HG03060 (cell line): ENCODE data around the gene SCN11A.

Source experiments
- ATAC-seq: cut with Tn5 transposase; IDR thresholded peaks from one replicate; pipeline ENCODE4 v1.9.1; 2021; ENCODE audit warnings: low read depth, moderate number of reproducible peaks; ENCODE audit not compliant: unreplicated experiment

Gene SCN11A

DNA sequence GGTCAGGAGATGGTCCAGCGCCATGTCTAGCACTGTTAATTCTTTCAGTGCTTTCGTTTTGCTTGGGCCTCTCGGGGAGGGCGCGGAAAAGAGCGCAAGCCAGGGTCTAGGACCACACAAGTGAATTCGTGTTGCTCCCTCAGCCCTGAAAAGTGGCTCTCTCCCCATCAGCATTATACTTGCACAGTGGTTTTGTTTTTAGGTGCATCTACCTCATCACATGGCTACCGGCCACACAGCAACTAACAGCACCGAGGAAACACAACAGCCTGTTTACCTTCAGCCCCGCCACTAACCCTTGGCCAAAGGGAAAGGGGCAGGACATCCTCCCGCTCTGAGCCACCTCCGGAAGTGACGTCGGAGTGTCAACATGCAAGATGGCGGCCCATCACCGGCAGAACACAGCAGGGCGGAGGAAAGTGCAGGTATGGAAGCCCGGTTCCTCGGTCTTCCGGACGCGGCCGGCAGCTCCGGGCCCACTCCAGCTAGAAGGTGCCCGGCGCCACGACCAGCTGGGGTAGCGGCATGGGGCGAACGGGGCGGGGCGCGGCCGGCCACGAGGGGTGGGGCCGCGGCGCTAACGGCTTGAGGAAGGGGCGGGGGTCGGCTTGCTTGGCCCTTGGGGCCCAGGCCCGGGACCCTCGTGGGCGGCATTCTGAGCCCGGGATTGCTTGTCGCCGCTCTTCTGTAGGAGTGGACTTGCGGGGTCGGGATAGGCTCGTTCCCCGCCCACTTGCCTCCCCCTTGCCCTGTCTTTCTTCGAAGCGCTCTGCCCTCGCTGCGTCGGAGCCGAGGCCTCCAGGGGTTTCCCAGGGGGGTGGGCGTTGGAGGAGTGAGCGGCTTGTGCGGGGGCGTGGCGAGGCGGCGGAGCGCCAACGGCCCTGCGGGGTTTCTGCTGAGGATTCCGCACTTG is at the start of gene SCN11A, which contains the start of gene WDR48:
TSS of gene SCN11A (minus strand) at position 296 of the 913 bp plus-strand sequence. CDS start 101,582 bp downstream, outside the sequence.
TSS of gene WDR48 (plus strand) at position 368 of the 913 bp plus-strand sequence. CDS start at position 378, 10 bp downstream.
- peak; percentile 90 for ATAC-seq

DNA sequence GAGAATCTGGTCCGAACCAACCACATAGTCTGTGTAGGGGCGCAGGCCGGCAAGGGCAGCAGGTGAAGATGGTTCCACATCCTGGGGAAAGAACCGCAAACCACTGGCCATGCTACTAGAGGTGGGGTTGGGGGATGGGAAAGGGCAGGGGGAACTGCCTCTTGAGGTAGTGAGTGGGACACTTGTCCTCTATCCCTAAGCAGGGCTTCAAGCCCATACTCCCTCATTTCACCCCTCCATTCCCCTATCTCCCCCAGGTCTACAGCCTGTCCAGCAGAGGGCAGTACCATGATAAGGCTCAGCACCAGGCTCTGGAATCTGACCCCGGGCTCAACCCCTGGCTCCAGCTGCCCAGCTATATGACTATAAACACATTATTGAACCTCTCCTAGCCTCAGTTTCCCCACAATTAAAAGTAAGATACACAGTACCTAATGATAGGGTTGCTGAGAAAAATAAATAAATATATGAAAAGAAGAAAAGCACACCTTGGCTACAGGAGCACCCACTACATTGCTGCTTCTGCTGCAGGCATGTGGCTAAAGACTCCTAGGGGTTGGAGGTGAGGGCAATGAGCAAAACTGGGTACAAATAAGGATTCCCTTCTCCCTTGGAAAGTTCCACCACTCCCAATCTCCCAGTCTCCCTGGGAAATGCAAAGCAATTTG is 49.4 kb upstream of the SCN11A start:
- ATAC-seq, result no peak

DNA sequence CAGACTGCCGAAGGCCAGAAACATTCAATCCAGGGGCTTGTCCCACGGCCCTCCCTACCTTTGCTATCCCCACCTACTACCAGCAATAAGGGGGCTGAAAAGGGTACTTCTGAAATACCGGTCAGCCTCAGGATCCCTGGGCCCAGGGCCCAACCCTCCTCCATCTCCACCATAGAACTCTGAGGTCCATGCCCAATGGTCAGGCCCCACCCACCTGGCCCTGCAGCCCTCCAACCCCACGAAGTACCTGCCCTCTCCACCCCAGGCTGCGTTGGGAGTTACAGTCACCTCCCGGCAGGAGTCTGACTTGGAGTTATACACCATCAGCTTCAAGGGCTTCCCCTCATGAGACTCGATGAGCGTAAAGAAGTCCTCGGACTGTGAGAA is 48.7 kb upstream of the SCN11A start:
- no peak for ATAC-seq

DNA sequence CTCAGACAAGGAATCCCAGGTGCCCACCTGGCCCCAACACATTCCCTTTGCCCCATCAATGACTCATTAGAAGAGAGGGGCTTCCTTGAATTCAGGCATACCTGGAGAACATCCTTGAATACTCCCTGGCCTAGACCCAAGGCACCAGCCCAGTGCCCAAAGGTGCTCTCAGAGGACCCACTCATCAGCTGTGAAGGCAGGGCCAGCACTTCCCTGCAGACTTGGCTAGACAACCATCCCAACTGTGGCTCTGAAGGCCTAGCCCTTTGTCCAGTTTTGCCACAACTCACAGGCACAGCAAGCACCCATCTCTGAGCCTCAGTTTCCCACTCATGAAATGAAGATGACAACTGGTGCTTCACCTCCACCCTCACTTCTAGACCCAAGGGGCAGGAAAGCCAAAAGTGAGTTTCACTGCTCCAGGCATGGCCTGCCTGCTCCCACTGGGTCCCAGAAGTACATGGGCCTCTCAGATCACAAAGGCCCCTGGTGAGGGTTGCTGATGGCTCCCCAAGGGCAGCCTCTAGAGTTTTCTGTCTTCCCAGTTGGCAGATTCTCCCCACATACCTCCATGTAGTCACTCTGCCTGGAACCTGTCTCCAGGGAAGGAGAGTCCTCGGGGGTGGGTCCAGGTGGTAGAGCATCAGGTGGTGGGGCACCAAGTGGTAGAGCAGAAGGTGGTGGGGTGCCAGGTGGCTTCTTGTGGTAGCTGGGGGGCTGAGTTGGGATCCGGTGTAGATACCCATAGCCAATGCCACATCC is 48.2 kb upstream of the SCN11A start:
- no peak for ATAC-seq

DNA sequence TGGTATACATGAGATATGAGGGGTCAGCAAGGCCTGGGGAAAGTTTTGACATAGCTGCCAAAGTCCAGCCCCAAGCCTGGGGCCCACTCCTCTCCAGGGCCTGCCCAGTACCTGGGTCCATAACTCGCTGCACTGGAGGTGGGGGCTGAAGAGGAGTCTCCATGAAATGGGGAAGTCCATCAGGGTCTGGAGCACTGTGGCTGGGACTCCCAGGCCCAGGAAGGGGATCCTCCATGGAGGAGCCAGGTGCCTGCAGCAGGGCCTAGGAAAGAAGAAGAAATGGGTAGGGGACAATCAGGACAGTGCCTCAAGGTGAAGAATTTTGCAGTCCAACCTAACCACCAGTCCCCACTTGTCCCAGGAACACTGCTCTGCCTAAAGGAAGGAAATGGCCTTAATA is 47.5 kb upstream of the SCN11A start:
- ATAC-seq, result no peak

DNA sequence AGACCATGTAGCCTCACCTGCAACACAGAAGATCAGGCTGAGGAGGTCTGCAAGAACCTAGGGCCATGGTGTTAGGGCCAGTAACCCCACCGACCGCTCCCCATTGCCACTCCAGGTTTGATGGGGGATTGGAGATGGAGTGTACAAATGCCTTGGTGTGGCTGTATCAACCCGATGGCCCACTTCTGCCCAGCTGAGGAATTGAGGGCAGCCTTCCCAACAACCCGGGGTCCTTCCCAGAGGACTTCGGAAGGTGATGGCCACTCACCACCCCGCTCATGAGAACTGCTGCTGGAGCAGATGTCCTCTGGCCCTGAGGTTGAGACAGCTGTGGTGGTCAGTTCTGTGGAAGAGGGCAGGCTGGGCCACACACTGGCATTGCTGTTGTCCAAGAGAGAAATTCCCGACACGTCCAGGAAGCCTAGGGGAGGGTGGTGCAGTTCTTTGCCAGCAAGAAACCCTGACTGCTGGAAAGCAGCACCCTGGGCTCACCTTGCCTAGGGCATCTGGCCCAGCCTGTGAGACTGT is 46.8 kb upstream of the SCN11A start:
- ATAC-seq, result no peak

DNA sequence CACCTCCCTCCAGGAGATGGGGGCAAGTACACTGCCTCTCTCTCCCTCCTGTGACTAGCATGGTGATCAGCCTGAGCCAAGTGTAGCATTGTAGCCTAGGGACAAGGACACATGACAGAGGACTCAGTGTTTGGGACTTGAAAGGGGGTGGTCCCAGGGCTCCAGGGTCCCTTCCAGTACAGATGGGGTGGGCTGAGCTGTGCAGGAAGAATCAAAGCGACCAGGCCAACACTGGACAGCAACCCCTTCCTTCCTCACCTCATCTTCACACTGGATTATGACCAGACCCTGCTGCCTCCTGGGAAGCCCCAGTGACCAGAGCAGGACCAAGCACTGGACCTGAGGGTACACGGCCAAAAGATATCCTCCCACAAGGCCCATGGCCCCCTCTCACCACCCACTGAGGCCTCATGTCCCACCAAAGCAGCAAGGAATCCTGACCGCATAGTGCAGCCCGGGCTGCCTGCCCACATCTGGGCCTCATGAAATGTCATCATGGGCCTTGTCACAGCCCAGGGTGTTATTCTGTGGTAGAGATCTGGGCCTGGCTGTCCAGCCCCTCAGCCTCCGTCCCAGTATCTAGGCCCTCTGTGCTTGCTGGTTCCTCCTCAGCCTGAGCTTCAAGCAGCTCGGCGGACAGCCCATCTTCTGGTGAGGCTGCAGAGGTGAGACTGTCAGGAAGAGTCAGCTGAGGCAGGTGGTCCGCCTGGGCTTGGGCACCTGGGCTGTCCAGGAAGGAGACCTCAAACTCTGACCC is 46.1 kb upstream of the SCN11A start:
- no peak for ATAC-seq

DNA sequence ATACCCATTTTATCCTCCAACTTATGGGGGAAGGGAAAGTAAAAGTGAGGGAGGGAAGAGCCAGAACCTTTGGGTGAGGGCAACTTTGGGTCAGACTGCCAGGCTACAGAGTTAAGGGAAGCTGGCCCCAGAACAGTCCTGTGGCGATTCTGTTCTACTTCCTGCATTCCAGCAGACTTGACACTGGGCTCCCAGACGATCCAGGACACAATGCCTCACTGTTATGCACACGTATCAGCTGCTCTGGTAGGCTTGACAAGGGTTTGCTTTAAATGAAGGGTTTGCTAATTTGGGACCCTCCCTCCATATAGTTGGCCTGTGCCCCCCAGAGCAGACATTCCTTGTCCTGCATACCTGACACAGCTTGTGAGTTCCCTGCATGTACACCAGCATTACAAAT is 45.0 kb upstream of the SCN11A start:
- ATAC-seq, result no peak

DNA sequence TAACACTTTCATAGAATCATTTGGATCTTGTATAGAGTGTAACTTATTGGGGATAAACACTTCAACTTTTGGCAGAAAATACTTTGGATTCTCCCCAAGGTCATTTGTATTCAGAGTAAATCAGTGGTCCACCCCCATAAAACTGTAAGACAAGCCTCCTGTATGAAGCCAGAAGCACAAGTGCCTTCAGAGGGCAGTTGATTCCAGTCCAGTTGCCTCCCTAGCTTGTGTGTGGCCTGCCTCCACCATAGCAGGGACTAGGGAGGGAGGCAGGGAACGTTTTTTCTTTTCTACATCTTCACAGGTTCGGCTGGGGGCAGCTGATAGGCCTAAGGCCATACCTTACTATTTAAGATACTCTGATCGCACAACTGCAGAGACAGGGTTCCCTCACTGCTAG is 44.0 kb upstream of the SCN11A start:
- ATAC-seq, result no peak

DNA sequence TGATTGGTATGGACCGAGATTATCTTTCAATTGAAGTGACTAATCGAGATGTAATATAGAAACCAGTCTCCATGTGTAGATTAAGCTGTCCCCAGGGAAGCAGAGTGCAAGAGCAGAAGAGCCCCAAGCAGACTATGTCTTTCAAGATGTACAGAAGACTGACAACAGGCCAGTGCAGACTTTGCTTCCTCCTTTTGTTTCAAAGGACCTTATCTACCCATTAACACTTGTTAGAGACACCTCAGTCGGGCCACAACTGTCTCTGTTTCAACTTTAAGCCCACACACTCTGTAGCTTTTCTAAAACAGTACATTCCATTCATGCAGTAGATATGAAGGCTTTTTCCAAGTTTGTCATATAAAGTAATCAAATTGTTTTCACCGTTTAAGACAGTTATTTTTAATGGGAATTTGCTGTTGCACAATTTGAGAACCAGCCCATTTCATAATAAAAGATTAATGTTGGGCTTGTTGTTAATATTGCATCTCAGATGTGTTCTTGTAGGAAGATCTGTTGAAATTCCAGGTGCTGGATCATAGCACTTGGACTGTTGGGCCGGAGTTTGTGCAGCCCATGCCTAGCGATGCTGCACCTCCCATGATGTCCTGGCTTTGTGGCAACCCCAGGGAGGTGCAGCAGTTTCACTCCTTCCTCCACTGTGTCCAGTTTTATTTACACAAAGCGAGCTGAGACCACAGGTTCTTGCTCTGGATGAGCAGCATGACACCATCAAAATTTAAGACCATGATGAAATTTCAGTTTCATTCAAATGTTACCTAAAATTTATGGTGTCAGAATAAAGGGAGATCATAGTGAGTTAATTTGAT is 43.3 kb upstream of the SCN11A start:
- ATAC-seq, result no peak

DNA sequence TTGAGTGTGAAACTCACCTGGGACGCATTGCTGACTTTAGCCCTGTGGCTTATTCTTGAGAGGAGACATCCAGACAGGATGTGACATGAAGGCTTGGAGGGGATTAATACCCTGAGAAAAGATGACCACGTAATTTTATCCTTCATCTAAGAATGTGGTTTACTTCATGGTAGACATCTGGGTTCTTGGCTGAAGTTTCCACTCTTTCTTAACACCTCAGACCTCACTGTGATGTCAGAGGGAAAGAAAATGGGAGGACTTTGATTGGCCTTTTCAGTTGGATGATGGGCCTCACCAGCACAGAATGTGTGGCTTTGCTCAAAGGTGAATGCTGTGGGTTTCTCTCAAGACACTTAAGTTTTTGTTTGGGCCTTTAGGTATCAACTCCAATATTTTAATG is 39.2 kb upstream of the SCN11A start:
- ATAC-seq, result no peak

DNA sequence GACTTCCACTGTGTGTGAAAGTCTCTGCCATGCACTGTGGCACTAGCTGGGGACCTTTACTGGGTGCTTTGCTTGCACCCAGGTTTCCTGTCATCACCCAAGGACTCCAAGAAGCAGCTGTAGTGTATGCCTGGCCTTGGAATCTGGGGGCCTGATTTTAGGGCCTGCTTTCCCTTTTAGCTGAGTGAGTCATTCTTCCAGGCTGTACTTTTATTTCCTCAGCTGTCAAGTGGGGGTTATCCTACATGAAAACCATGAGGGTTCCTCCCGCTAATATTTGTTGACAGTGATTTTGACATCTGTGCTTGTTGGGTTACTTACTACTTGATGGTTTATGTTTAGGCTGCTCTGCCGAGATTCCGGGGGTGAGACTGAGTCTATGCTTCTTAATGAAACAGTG is 37.1 kb upstream of the SCN11A start:
- no peak for ATAC-seq

DNA sequence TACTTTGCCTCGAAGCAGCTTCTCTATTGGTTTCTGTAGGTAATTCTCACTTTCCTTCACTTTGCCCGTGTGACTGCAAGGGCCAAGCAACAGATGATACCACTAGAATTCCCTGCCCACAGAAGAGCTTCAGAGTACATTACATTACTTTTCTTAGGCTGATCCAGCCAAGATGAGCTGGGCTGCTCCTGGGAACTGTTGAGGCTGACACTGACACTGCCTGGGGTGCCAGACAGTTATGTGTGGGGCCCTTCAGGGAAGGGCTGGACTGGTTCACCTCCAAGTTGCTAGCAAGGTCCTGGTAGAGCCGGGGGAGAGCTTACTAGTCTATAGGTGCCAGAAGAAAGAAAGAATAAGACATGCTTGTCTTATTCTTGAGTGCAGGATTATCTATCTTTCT is 36.7 kb upstream of the SCN11A start:
- ATAC-seq, result no peak

DNA sequence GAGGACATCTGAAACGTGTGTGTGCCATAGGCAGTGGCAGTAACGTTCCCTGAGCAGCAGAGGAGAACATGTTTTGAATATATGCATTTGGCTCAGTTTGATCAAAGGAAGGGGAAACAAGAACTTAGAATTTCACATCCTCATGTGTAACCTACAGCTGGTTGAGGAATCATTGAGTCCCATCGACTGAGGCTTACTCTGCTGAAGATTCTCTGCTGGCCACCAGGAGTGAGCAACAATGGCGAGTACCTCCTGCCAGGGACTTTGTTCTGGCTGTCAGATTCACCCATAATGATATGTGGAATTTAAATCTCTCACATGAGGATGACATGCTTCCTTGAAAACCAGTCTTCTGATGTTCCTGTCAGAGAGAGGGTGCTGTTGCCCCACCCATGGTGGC is 34.4 kb upstream of the SCN11A start:
- no peak for ATAC-seq

DNA sequence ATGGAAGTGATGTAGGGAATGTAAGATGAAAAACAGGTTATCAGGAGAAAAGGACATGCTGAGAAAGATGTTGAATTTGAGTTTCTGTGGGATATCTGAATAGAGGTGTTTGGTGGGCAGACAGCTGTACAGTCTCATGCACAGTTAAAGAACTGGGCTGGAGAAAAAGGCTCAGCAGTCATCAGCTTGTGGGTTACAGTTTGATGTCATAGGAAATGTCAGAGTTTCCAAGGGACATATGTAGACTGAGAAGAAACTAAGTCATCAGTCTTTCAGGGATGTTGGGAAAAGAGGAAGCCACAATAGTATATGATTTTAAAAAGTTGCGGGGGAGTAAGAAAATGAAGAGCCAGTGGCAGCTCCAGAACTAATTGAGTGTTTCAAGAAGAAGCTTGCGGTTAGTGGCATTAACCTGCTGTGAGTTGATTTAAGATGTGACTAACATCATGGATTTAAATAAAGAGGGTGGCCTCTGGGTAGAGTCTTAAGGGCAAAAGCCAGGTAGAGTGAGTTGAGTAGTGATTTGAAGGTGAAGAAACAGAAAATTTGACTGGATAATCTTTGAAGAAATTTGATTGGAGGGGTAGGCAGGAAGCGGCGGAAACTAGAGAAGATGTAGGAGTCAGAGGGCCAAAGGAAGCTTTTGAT is 31.0 kb upstream of the SCN11A start:
- ATAC-seq, result no peak

DNA sequence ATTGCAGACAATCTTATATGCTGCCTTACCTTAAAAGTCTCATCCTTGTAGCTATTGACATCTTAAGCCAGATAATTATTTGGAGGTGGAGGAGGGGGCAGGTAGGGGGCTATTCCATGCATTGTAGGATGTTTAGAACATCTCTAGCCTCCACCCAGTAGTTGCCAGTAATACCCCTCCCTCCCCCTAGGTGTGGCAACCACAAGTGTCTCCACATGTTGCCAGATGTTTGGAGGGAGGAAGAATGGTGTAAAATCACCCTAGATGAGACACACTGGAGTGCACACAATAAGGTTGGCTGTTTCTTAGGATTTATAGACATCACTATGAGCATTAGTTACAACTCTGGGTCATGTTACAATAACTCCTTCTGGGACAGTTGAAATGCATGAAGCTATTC is 28.3 kb upstream of the SCN11A start:
- no peak for ATAC-seq

DNA sequence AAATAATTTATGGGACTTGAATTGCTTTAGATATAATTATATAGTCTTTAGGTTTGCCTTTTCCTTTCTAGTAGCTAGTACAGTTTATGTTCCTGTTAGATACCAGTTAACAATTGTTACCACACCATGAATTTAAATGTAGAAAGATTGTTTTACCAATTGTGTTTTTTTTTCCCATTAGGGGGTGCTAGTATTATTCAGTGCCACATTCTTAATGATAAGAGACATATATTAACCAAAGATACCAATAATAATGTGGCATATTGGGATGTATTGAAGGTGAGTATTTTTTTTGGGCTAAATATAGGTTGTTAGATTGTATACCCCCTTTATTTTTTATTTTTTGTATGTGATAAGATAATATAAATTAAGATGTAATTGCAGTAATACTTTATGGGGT is 27.8 kb upstream of the SCN11A start:
- no peak for ATAC-seq

DNA sequence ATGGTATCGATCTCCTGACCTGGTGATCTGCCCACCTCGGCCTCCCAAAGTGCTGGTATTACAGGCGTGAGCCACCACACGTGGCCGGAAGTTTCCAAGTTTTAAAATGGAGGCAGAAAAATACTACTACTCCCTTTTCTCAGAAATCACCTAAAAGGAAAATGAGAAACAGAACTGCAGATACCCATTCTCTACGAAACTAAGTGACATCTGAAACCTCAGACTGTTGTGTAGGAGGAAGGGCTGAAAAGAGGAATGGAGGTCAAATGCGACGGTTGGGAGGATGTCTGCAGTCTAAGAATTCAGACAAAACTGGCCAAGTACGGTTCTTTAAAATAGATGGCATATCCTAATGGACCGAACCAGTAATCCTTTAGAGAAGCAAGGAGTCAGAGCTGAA is 24.2 kb upstream of the SCN11A start:
- ATAC-seq, result no peak

DNA sequence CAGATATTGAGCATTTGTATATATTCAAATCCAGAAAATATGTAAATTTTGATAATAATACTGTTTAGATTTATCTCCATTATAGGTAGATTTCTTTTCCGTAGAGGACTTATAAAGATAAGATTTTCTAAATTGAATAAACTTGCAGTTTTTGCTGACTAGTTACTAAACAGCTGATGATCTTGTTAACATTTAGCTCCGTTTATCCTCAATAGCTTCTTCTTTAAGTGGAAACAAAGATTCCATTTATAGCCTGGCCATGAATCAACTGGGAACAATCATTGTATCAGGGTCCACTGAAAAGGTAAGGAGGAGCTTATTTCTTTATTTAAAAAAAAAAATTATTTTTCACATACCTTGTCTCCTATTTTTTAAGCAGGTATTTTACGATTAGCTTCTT is 16.8 kb upstream of the SCN11A start:
- ATAC-seq, result no peak
